GM23338 (cell line): ENCODE data around the gene DSG3. TPM values are rescaled to one million over a fixed set of nuclear protein-coding genes. Genes with fewer than 3 reads are reported as not detected.
A peak's percentile ranks its signal among the peaks of the same experiment; 100 is the strongest.

ENCODE experiments used
- ATAC-seq: fragments of 200-7000 bp; cut with Tn5 transposase; 3 replicates; pipeline ENCODE4 v1.9.1; 2020
- DNase-seq: peaks from one replicate; pipeline ENCODE4 v3.0.0-alpha.2; 2015; ENCODE audit warnings: low spot score
- H2AFZ ChIP-seq: fragments of 200-600 bp; sonication (generic); 2 replicates; pipeline ENCODE4 v1.8.0; 2016; ENCODE audit warnings: antibody characterized with exemption, mild to moderate bottlenecking, moderate library complexity
- H3F3A ChIP-seq: fragments of 200-600 bp; sonication (generic); replicated peaks from 2 replicates; pipeline ENCODE4 v1.8.0; 2017; ENCODE audit warnings: antibody characterized with exemption, mixed run types, low read depth
- H3K27ac ChIP-seq: fragments of 200-600 bp; sonication (generic); 2 replicates; pipeline ENCODE4 v1.6.1; 2016; ENCODE audit warnings: low read depth
- H3K27me3 ChIP-seq: fragments of 200-600 bp; sonication (generic); 2 replicates; pipeline ENCODE4 v1.8.0; 2016; ENCODE audit warnings: mild to moderate bottlenecking, mixed run types, moderate library complexity; ENCODE audit not compliant: insufficient read depth
- H3K36me3 ChIP-seq: fragments of 200-600 bp; sonication (generic); 2 replicates; pipeline ENCODE4 v1.8.0; 2016; ENCODE audit warnings: mild to moderate bottlenecking; ENCODE audit not compliant: insufficient read depth
- H3K4me1 ChIP-seq: fragments of 200-600 bp; sonication (generic); 2 replicates; pipeline ENCODE4 v1.8.0; 2016; ENCODE audit warnings: mild to moderate bottlenecking, moderate library complexity; ENCODE audit not compliant: insufficient read depth
- H3K4me2 ChIP-seq: fragments of 200-600 bp; sonication (generic); 2 replicates; pipeline ENCODE4 v1.7.1; 2017; ENCODE audit warnings: mixed run types
- H3K4me3 ChIP-seq: fragments of 200-600 bp; sonication (generic); 2 replicates; pipeline ENCODE4 v1.6.1; 2016; ENCODE audit warnings: mixed run types
- H3K79me2 ChIP-seq: fragments of 200-600 bp; sonication (generic); replicated peaks from 2 replicates; pipeline ENCODE4 v1.8.0; 2017; ENCODE audit warnings: mild to moderate bottlenecking; ENCODE audit not compliant: insufficient read depth
- H3K9me2 ChIP-seq: fragments of 200-600 bp; sonication (generic); 2 replicates; pipeline ENCODE4 v1.8.0; 2017; ENCODE audit not compliant: insufficient read depth
- H4K20me1 ChIP-seq: fragments of 200-600 bp; sonication (generic); replicated peaks from 2 replicates; pipeline ENCODE4 v1.8.0; 2017; ENCODE audit warnings: mild to moderate bottlenecking; ENCODE audit not compliant: insufficient read depth
- H3K27ac Mint-ChIP-seq: 2 replicates; pipeline ENCODE4 v1.8.0; 2020; ENCODE audit warnings: inconsistent platforms, mild to moderate bottlenecking, moderate library complexity, mixed read lengths
- H3K27me3 Mint-ChIP-seq: 3 replicates; pipeline ENCODE4 v1.8.0; 2022; ENCODE audit warnings: low read depth, mild to moderate bottlenecking, moderate library complexity, mixed read lengths, inconsistent platforms; ENCODE audit not compliant: insufficient read depth, poor library complexity
- H3K36me3 Mint-ChIP-seq: 3 replicates; pipeline ENCODE4 v1.8.0; 2021; ENCODE audit warnings: low read depth, mild to moderate bottlenecking, inconsistent platforms, moderate library complexity, mixed read lengths
- H3K4me1 Mint-ChIP-seq: 3 replicates; pipeline ENCODE4 v1.8.0; 2020; ENCODE audit warnings: mild to moderate bottlenecking, inconsistent platforms, mixed read lengths
- H3K4me3 Mint-ChIP-seq: 3 replicates; pipeline ENCODE4 v1.8.0; 2021; ENCODE audit warnings: moderate library complexity, mild to moderate bottlenecking, inconsistent platforms, mixed read lengths
- H3K9me3 Mint-ChIP-seq: 3 replicates; pipeline ENCODE4 v1.8.0; 2020; ENCODE audit warnings: moderate library complexity, mild to moderate bottlenecking, inconsistent platforms, mixed read lengths
- CREB1 ChIP-seq: fragments of 250-450 bp; sonication (Bioruptor Pico); IDR thresholded peaks from 2 replicates; pipeline ENCODE4 v1.5.0; 2020; ENCODE audit warnings: low read depth, mild to moderate bottlenecking, moderate library complexity
- CTCF ChIP-seq, 2 experiments: fragments of 200-600 bp in 1 of 2; sonication (generic) in 1 of 2; conservative IDR thresholded peaks; 2 replicates each; pipeline versions ENCODE4 v1.5.1 to v1.6.1; 2016 to 2017; ENCODE audit warnings: antibody characterized with exemption in 2 of 2, low read depth in 2 of 2, mild to moderate bottlenecking in 2 of 2, moderate library complexity in 1 of 2
- ETS1 ChIP-seq: IDR thresholded peaks from 2 replicates; pipeline ENCODE4 v1.6.1; 2016; ENCODE audit warnings: antibody characterized with exemption
- EZH2 ChIP-seq: fragments of 200-600 bp; sonication (generic); IDR thresholded peaks from one replicate; pipeline ENCODE4 v1.8.0; 2017; ENCODE audit warnings: antibody characterized with exemption, mild to moderate bottlenecking, low read depth; ENCODE audit not compliant: unreplicated experiment
- JUNB ChIP-seq: IDR thresholded peaks from one replicate; pipeline ENCODE4 v1.6.1; 2016; ENCODE audit warnings: antibody characterized with exemption; ENCODE audit not compliant: unreplicated experiment
- NANOG ChIP-seq: IDR thresholded peaks from 2 replicates; pipeline ENCODE4 v1.6.1; 2016; ENCODE audit warnings: antibody characterized with exemption, borderline replicate concordance
- POLR2AphosphoS5 ChIP-seq: IDR thresholded peaks from 2 replicates; pipeline ENCODE4 v1.6.1; 2016; ENCODE audit warnings: antibody characterized with exemption, low read depth
- STAT1 ChIP-seq: IDR thresholded peaks from one replicate; pipeline ENCODE4 v1.6.1; 2016; ENCODE audit warnings: antibody characterized with exemption; ENCODE audit not compliant: unreplicated experiment
- ZNF331 ChIP-seq: fragments of 250-450 bp; sonication (Bioruptor Pico); IDR thresholded peaks from 2 replicates; pipeline ENCODE4 v1.5.0; 2020; ENCODE audit warnings: low read depth, mild to moderate bottlenecking, moderate library complexity
- polyA plus RNA-seq: library from polyadenylated mRNA; unstranded; fragments of >200 nt; fragmentation: Nextera tagmentation; extraction: Ambion mirVana; gene quantifications from 2 replicates; pipeline ENCODE4 v1.2.1, GENCODE V29; 2016
- total RNA-seq: library from RNA; depleted of rRNA; stranded (reverse); fragments of >200 nt; shearing (Covaris generic); gene quantifications from 2 replicates; pipeline ENCODE4 v1.2.3, GENCODE V29; 2014
- TF ChIP-seq, protein P1 (sequence below): IDR thresholded peaks from one replicate; pipeline ENCODE4 v1.6.1; 2018; ENCODE audit warnings: antibody characterized with exemption; ENCODE audit not compliant: unreplicated experiment

Gene DSG3
- total and polyA plus RNA-seq, 2 experiments from 2014 or later: 0.05 to 0.24 TPM

DNA sequence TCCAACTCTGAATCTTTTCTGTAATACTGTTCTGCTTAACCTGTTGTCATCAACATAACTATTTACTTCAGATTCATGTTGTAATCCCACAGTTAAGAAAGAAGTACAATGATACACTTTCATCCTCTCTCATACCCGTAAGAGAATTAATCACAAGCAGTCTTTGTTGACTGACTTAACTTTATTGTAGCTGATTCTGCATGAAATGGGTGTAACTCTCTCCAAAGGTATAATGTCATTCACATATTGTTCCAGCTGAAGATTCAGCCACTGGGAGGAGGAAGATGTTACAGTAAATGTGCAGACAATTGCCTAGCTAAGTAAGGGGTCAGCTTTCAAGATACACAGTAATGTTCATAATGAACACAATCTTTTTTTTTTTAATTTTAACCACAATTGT is 36.9 kb downstream of the DSG3 start (continued):
- TF ChIP-seq CTCF (conservative IDR thresholded peaks at IDR 0.05; ENCODE audit: low read depth in 2 of 2) (no peak), NANOG (no peak), ETS1 (no peak), STAT1 (no peak), JUNB (no peak), ZNF331 (CRISPR knock-in tag) (no peak), POLR2AphosphoS5 (no peak), CREB1 (no peak), EZH2 (no peak)
- TF ChIP-seq, protein P1, sequence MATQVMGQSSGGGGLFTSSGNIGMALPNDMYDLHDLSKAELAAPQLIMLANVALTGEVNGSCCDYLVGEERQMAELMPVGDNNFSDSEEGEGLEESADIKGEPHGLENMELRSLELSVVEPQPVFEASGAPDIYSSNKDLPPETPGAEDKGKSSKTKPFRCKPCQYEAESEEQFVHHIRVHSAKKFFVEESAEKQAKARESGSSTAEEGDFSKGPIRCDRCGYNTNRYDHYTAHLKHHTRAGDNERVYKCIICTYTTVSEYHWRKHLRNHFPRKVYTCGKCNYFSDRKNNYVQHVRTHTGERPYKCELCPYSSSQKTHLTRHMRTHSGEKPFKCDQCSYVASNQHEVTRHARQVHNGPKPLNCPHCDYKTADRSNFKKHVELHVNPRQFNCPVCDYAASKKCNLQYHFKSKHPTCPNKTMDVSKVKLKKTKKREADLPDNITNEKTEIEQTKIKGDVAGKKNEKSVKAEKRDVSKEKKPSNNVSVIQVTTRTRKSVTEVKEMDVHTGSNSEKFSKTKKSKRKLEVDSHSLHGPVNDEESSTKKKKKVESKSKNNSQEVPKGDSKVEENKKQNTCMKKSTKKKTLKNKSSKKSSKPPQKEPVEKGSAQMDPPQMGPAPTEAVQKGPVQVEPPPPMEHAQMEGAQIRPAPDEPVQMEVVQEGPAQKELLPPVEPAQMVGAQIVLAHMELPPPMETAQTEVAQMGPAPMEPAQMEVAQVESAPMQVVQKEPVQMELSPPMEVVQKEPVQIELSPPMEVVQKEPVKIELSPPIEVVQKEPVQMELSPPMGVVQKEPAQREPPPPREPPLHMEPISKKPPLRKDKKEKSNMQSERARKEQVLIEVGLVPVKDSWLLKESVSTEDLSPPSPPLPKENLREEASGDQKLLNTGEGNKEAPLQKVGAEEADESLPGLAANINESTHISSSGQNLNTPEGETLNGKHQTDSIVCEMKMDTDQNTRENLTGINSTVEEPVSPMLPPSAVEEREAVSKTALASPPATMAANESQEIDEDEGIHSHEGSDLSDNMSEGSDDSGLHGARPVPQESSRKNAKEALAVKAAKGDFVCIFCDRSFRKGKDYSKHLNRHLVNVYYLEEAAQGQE: no peak

DNA sequence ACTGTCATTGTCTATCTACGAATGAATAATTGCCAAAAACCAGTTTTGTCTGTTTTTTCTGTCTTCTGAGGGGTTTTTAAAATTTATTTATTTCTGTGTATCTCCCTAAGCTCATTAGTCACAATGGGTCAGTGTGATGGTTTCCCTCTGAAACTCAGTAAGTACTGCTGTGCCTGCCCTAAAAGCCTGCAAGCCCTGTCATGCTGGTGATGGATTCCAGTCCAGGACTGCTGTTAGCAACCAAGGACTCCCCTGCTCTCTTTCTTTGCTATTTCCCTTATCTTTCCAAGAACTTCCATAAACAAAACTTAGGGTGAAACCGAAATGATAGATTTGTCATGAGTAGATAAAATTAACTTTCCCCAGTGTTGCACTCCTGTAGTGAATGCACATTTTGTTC is 38.6 kb downstream of the DSG3 start:
- peaks cover 4% of the 10 kb centered on the region for H3K27me3 Mint-ChIP-seq
- no peak for DNase-seq
- no peak overlapping the region for H3K4me3 ChIP-seq
- TF ChIP-seq CREB1: no peak
- no peak for TF ChIP-seq ETS1
- no peak for TF ChIP-seq NANOG
- H3K27ac ChIP-seq: no peak overlapping the region
- no peaks in the 10 kb centered on the region for H3K9me3 Mint-ChIP-seq
- H3K4me1 Mint-ChIP-seq: peaks cover 9% of the 10 kb centered on the region; the same call in 2 of the 3 replicates
- H3K4me2 ChIP-seq: no peak overlapping the region
- no peaks in the 10 kb centered on the region; the same call in 1 of the 2 replicates for H3K4me1 ChIP-seq
- ATAC-seq: no peak
- 0 out of 2 replicates have a peak, but pooled peaks cover 4% of the 10 kb centered on the region for H3K9me2 ChIP-seq
- no peak overlapping the region for H3K27ac Mint-ChIP-seq
- H3K4me3 Mint-ChIP-seq: no peak overlapping the region
- no peaks in the 10 kb centered on the region for H3F3A ChIP-seq
- H3K36me3 Mint-ChIP-seq: no peaks in the 10 kb centered on the region
- no peaks in the 10 kb centered on the region for H3K36me3 ChIP-seq
- H4K20me1 ChIP-seq: no peaks in the 10 kb centered on the region
- H3K79me2 ChIP-seq: no peaks in the 10 kb centered on the region
- H2AFZ ChIP-seq: peak overlapping the region; percentile 80
- H3K27me3 ChIP-seq: no peaks in the 10 kb centered on the region
